ENCODE data around the gene DDAH1.

The DDAH1 gene

GRCh38 chr1:85488126-85488525 is 23.2 kb upstream of the DDAH1 start:
- H3K27me3 ChIP-seq (ENCODE audit: control insufficient read depth, low read length) = no peaks in the 10 kb centered on the region
- H3K36me3 ChIP-seq (ENCODE audit: control insufficient read depth, low read length) = no peaks in the 10 kb centered on the region
- H3K4me1 ChIP-seq (ENCODE audit: control insufficient read depth, low read length) = no peaks in the 10 kb centered on the region
- no peak for TF ChIP-seq CTCF (IDR thresholded peaks at IDR 0.05; ENCODE audit: low read depth, low read length, poor library complexity, severe bottlenecking)
- no peak for TF ChIP-seq EZH2phosphoT487 (IDR thresholded peaks at IDR 0.05; ENCODE audit: borderline replicate concordance, low read length)
- H4K20me1 ChIP-seq (ENCODE audit: control insufficient read depth, insufficient read depth, low read depth, low read length) = no peaks in the 10 kb centered on the region
- H3K4me2 ChIP-seq (ENCODE audit: low read length) = no peak overlapping the region
- H3K79me2 ChIP-seq (ENCODE audit: control insufficient read depth, low read length) = no peaks in the 10 kb centered on the region
- H3K27ac ChIP-seq (ENCODE audit: low read depth, low read length) = no peak overlapping the region
- no peak overlapping the region for H3K4me3 ChIP-seq (ENCODE audit: low read length)
- no peaks in the 10 kb centered on the region for H3K9me2 ChIP-seq (replicated peaks; ENCODE audit: control insufficient read depth, low read length)
- H3K9me3 ChIP-seq (ENCODE audit: control insufficient read depth, insufficient read depth, low read length) = no peaks in the 10 kb centered on the region
- no peaks in the 10 kb centered on the region for H3F3A ChIP-seq (ENCODE audit: control insufficient read depth, insufficient read depth)

GRCh38 chr1:85485516-85485915 is 20.6 kb upstream of the DDAH1 start:
- no peaks in the 10 kb centered on the region for H4K20me1 ChIP-seq (ENCODE audit: control insufficient read depth, insufficient read depth, low read depth, low read length)
- no peaks in the 10 kb centered on the region for H3K4me1 ChIP-seq (ENCODE audit: control insufficient read depth, low read length)
- no peaks in the 10 kb centered on the region for H3K9me3 ChIP-seq (ENCODE audit: control insufficient read depth, insufficient read depth, low read length)
- no peaks in the 10 kb centered on the region for H3K27me3 ChIP-seq (ENCODE audit: control insufficient read depth, low read length)
- H3K27ac ChIP-seq (ENCODE audit: low read depth, low read length) = no peak overlapping the region
- no peak overlapping the region for H3K4me2 ChIP-seq (ENCODE audit: low read length)
- no peaks in the 10 kb centered on the region for H3K36me3 ChIP-seq (ENCODE audit: control insufficient read depth, low read length)
- no peaks in the 10 kb centered on the region for H3F3A ChIP-seq (ENCODE audit: control insufficient read depth, insufficient read depth)
- TF ChIP-seq CTCF (IDR thresholded peaks at IDR 0.05; ENCODE audit: low read depth, low read length, poor library complexity, severe bottlenecking) (no peak), EZH2phosphoT487 (IDR thresholded peaks at IDR 0.05; ENCODE audit: borderline replicate concordance, low read length) (no peak)
- H3K4me3 ChIP-seq (ENCODE audit: low read length) = no peak overlapping the region
- H3K79me2 ChIP-seq (ENCODE audit: control insufficient read depth, low read length) = no peaks in the 10 kb centered on the region
- H3K9me2 ChIP-seq (replicated peaks; ENCODE audit: control insufficient read depth, low read length) = no peaks in the 10 kb centered on the region

GRCh38 chr1:85484716-85485115 is 19.8 kb upstream of the DDAH1 start:
- H3K36me3 ChIP-seq (ENCODE audit: control insufficient read depth, low read length) = no peaks in the 10 kb centered on the region

More at GRCh38 chr1:85484716-85485115, 19.8 kb upstream of the DDAH1 start:
- H3K27ac ChIP-seq (ENCODE audit: low read depth, low read length) = no peak overlapping the region
- no peaks in the 10 kb centered on the region for H3K9me2 ChIP-seq (replicated peaks; ENCODE audit: control insufficient read depth, low read length)
- H3K79me2 ChIP-seq (ENCODE audit: control insufficient read depth, low read length) = no peaks in the 10 kb centered on the region
- no peaks in the 10 kb centered on the region for H3K4me1 ChIP-seq (ENCODE audit: control insufficient read depth, low read length)
- H3K27me3 ChIP-seq (ENCODE audit: control insufficient read depth, low read length) = no peaks in the 10 kb centered on the region
- H3F3A ChIP-seq (ENCODE audit: control insufficient read depth, insufficient read depth) = no peaks in the 10 kb centered on the region
- no peak overlapping the region for H3K4me3 ChIP-seq (ENCODE audit: low read length)
- no peaks in the 10 kb centered on the region for H4K20me1 ChIP-seq (ENCODE audit: control insufficient read depth, insufficient read depth, low read depth, low read length)
- no peak overlapping the region for H3K4me2 ChIP-seq (ENCODE audit: low read length)
- TF ChIP-seq EZH2phosphoT487 (IDR thresholded peaks at IDR 0.05; ENCODE audit: borderline replicate concordance, low read length) (no peak), CTCF (IDR thresholded peaks at IDR 0.05; ENCODE audit: low read depth, low read length, poor library complexity, severe bottlenecking) (no peak)
- H3K9me3 ChIP-seq (ENCODE audit: control insufficient read depth, insufficient read depth, low read length) = no peaks in the 10 kb centered on the region
